ENCODE data around the gene RNASET2. TPM values are rescaled to one million over a fixed set of nuclear protein-coding genes. Genes with fewer than 3 reads are reported as not detected.

RNASET2 gene
- total RNA-seq, 1 donor from 2014 or later = 20.3 TPM

DNA sequence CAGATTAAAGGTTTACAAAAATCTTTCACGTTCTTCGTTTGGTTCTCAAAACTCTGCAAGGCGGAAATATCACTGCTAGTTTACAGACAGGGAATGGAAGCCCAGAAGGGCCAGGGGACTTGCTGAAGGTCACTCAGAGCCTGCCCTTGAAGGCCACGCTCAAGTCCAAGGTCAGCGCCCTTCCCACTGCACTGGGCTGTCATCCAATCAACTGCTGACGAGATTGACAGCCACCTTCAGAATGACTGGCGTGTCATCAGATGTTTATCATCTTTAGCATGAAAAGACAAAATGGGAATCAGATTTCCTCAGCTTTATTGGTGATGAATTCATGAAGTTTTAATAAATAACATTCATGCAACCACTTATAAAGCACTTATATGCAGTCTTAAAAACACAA, 16.5 kb downstream of the RNASET2 start:
- no peak for DNase-seq (ENCODE audit: extremely low spot score, unreplicated experiment)
- Mint-ChIP-seq H3K36me3 (ENCODE audit: unreplicated experiment) (no peaks in the 10 kb centered on the region), H3K9me3 (ENCODE audit: unreplicated experiment) (no peaks in the 10 kb centered on the region), H3K27me3 (ENCODE audit: unreplicated experiment) (no peaks in the 10 kb centered on the region), H3K4me3 (ENCODE audit: unreplicated experiment) (no peak overlapping the region), H3K27ac (ENCODE audit: unreplicated experiment) (no peak overlapping the region), H3K4me1 (ENCODE audit: unreplicated experiment) (no peaks in the 10 kb centered on the region)
- no peak for TF ChIP-seq CTCF (IDR thresholded peaks at IDR 0.05)

- Mint-ChIP-seq H3K4me1 (ENCODE audit: unreplicated experiment) (no peaks in the 10 kb centered on the region), H3K9me3 (ENCODE audit: unreplicated experiment) (no peaks in the 10 kb centered on the region), H3K36me3 (ENCODE audit: unreplicated experiment) (no peaks in the 10 kb centered on the region), H3K27ac (ENCODE audit: unreplicated experiment) (no peak overlapping the region), H3K27me3 (ENCODE audit: unreplicated experiment) (no peaks in the 10 kb centered on the region), H3K4me3 (ENCODE audit: unreplicated experiment) (no peak overlapping the region)
- no peak for TF ChIP-seq CTCF (IDR thresholded peaks at IDR 0.05)
- peak; percentile 15 for DNase-seq (ENCODE audit: extremely low spot score, unreplicated experiment)
Observed at GRCh38 chr6:166939345-166939744, 17.0 kb downstream of the RNASET2 start.

- Mint-ChIP-seq H3K4me3 (ENCODE audit: unreplicated experiment) (no peak overlapping the region), H3K4me1 (ENCODE audit: unreplicated experiment) (no peaks in the 10 kb centered on the region), H3K27ac (ENCODE audit: unreplicated experiment) (no peak overlapping the region), H3K9me3 (ENCODE audit: unreplicated experiment) (no peaks in the 10 kb centered on the region), H3K36me3 (ENCODE audit: unreplicated experiment) (no peaks in the 10 kb centered on the region), H3K27me3 (ENCODE audit: unreplicated experiment) (no peaks in the 10 kb centered on the region)
- no peak for DNase-seq (ENCODE audit: extremely low spot score, unreplicated experiment)
- no peak for TF ChIP-seq CTCF (IDR thresholded peaks at IDR 0.05)
Observed at GRCh38 chr6:166938704-166939103, 17.6 kb downstream of the RNASET2 start.

DNA sequence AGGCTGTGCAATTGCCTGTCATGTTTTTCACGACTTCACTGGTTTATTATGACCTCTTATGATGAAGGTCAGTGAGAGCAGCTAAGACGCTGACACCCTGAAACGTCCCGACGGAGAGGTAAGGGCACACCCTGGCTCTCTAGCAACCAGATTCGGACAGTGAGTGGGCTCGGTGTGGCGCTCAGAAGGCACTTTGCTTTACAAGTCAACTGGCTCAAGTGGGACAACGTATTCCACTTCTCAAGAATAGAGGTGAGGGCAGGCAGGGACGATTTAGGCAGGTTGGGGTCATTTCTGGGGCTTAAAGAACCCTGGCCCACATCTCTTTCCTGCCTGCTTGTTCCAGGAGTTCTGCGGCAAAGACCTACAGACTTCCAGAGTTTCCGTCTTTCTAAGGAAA, 18.2 kb downstream of the RNASET2 start:
- Mint-ChIP-seq H3K4me1 (ENCODE audit: unreplicated experiment) (no peaks in the 10 kb centered on the region), H3K27me3 (ENCODE audit: unreplicated experiment) (no peaks in the 10 kb centered on the region), H3K27ac (ENCODE audit: unreplicated experiment) (no peak overlapping the region), H3K4me3 (ENCODE audit: unreplicated experiment) (no peak overlapping the region), H3K36me3 (ENCODE audit: unreplicated experiment) (no peaks in the 10 kb centered on the region), H3K9me3 (ENCODE audit: unreplicated experiment) (no peaks in the 10 kb centered on the region)
- TF ChIP-seq CTCF (IDR thresholded peaks at IDR 0.05) = no peak
- peak; percentile 36 for DNase-seq (ENCODE audit: extremely low spot score, unreplicated experiment)

- no peaks in the 10 kb centered on the region for H3K4me1 Mint-ChIP-seq (ENCODE audit: unreplicated experiment)
- DNase-seq (ENCODE audit: extremely low spot score, unreplicated experiment) = peak; percentile 34
- no peaks in the 10 kb centered on the region for H3K9me3 Mint-ChIP-seq (ENCODE audit: unreplicated experiment)
- H3K36me3 Mint-ChIP-seq (ENCODE audit: unreplicated experiment) = no peaks in the 10 kb centered on the region
- no peak for TF ChIP-seq CTCF (IDR thresholded peaks at IDR 0.05)
- no peak overlapping the region for H3K27ac Mint-ChIP-seq (ENCODE audit: unreplicated experiment)
- no peak overlapping the region for H3K4me3 Mint-ChIP-seq (ENCODE audit: unreplicated experiment)
- no peaks in the 10 kb centered on the region for H3K27me3 Mint-ChIP-seq (ENCODE audit: unreplicated experiment)
Observed at GRCh38 chr6:166937746-166938145, 18.6 kb downstream of the RNASET2 start.

Measured in osteocyte (in vitro differentiated cells).